H9 (cell line): ENCODE data around the gene GIT2. TPM values are rescaled to one million over a fixed set of nuclear protein-coding genes. Genes with fewer than 3 reads are reported as not detected.

ENCODE experiments used
- DNase-seq: peaks from one replicate; pipeline ENCODE4 v3.0.0-alpha.2; 2017
- H2AFZ ChIP-seq: one replicate; pipeline ENCODE4 v1.6.1; 2013; ENCODE audit warnings: mild to moderate bottlenecking, low read length, control low read depth, moderate library complexity
- H2AK5ac ChIP-seq: 2 replicates; pipeline ENCODE4 v1.6.1; 2013; ENCODE audit warnings: low read length, control low read depth, mixed read lengths; ENCODE audit not compliant: insufficient read length
- H2BK120ac ChIP-seq: one replicate; pipeline ENCODE4 v1.6.1; 2013; ENCODE audit warnings: low read depth, mild to moderate bottlenecking, low read length, control low read depth, inconsistent platforms; ENCODE audit not compliant: poor library complexity, severe bottlenecking
- H2BK12ac ChIP-seq: 2 replicates; pipeline ENCODE4 v1.6.1; 2013; ENCODE audit warnings: low read length, control low read depth, mixed read lengths, low read depth; ENCODE audit not compliant: insufficient read length
- H2BK15ac ChIP-seq: 2 replicates; pipeline ENCODE4 v1.6.1; 2013; ENCODE audit warnings: low read depth, low read length, control low read depth
- H2BK20ac ChIP-seq: one replicate; pipeline ENCODE4 v1.6.1; 2013; ENCODE audit warnings: low read depth, mild to moderate bottlenecking, low read length, control low read depth, inconsistent platforms; ENCODE audit not compliant: poor library complexity, severe bottlenecking
- H2BK5ac ChIP-seq: 2 replicates; pipeline ENCODE4 v1.6.1; 2013; ENCODE audit warnings: low read length, control low read depth, mixed read lengths; ENCODE audit not compliant: insufficient read length
- H3K14ac ChIP-seq: 2 replicates; pipeline ENCODE4 v1.6.1; 2013; ENCODE audit warnings: low read length, control low read depth; ENCODE audit not compliant: insufficient read depth
- H3K18ac ChIP-seq: 2 replicates; pipeline ENCODE4 v1.6.1; 2013; ENCODE audit warnings: low read depth, mild to moderate bottlenecking, mixed read lengths, low read length, control low read depth; ENCODE audit not compliant: insufficient read length
- H3K23ac ChIP-seq: 2 replicates; pipeline ENCODE4 v1.6.1; 2013; ENCODE audit warnings: low read length, control low read depth, mixed read lengths, low read depth; ENCODE audit not compliant: insufficient read length
- H3K23me2 ChIP-seq: 2 replicates; pipeline ENCODE4 v1.6.1; 2013; ENCODE audit warnings: low read depth, mild to moderate bottlenecking, mixed read lengths, low read length, control low read depth; ENCODE audit not compliant: insufficient read length, poor library complexity, severe bottlenecking
- H3K27ac ChIP-seq: 2 replicates; pipeline ENCODE4 v1.5.1; 2013; ENCODE audit warnings: low read length, control low read depth, mixed read lengths, low read depth; ENCODE audit not compliant: insufficient read length
- H3K27me3 ChIP-seq: 2 replicates; pipeline ENCODE4 v1.6.1; 2013; ENCODE audit warnings: low read length, control low read depth, inconsistent platforms; ENCODE audit not compliant: insufficient read depth
- H3K4ac ChIP-seq: 2 replicates; pipeline ENCODE4 v1.6.1; 2013; ENCODE audit warnings: low read depth, mild to moderate bottlenecking, control low read depth, inconsistent platforms, low read length, moderate library complexity
- H3K4me1 ChIP-seq: 2 replicates; pipeline ENCODE4 v1.6.1; 2013; ENCODE audit warnings: low read length, control low read depth, inconsistent platforms; ENCODE audit not compliant: insufficient read depth
- H3K4me2 ChIP-seq: 2 replicates; pipeline ENCODE4 v1.6.1; 2013; ENCODE audit warnings: low read length, control low read depth, mixed read lengths; ENCODE audit not compliant: insufficient read length, insufficient read depth
- H3K56ac ChIP-seq: 2 replicates; pipeline ENCODE4 v1.6.1; 2013; ENCODE audit warnings: low read depth, mild to moderate bottlenecking, mixed read lengths, low read length, control low read depth; ENCODE audit not compliant: insufficient read length
- H3K79me1 ChIP-seq: 2 replicates; pipeline ENCODE4 v1.6.1; 2013; ENCODE audit warnings: low read depth, mild to moderate bottlenecking, moderate library complexity, low read length, control low read depth, inconsistent platforms; ENCODE audit not compliant: insufficient read depth, poor library complexity, severe bottlenecking
- H3K79me2 ChIP-seq: 2 replicates; pipeline ENCODE4 v1.6.1; 2013; ENCODE audit warnings: low read length, control low read depth, inconsistent platforms; ENCODE audit not compliant: insufficient read depth
- H3K9ac ChIP-seq: 2 replicates; pipeline ENCODE4 v1.6.1; 2013; ENCODE audit warnings: low read length, control low read depth, mixed read lengths; ENCODE audit not compliant: insufficient read length; ENCODE audit errors: extremely low read depth
- H3K9me3 ChIP-seq: one replicate; pipeline ENCODE4 v1.6.1; 2013; ENCODE audit warnings: low read depth, low read length, inconsistent platforms; ENCODE audit not compliant: control insufficient read depth
- H3T11ph ChIP-seq: one replicate; pipeline ENCODE4 v1.6.1; 2013; ENCODE audit warnings: mild to moderate bottlenecking, low read length, control low read depth, inconsistent platforms
- H4K20me1 ChIP-seq: one replicate; pipeline ENCODE4 v1.6.1; 2013; ENCODE audit not compliant: control insufficient read depth, insufficient read length, insufficient read depth
- H4K5ac ChIP-seq: 2 replicates; pipeline ENCODE4 v1.6.1; 2013; ENCODE audit warnings: low read depth, mild to moderate bottlenecking, mixed read lengths, low read length, control low read depth; ENCODE audit not compliant: insufficient read length
- H4K8ac ChIP-seq: replicated peaks from 2 replicates; pipeline ENCODE4 v1.6.1; 2013; ENCODE audit warnings: low read length, control low read depth, mixed read lengths, low read depth; ENCODE audit not compliant: insufficient read length
- H4K91ac ChIP-seq: 2 replicates; pipeline ENCODE4 v1.6.1; 2013; ENCODE audit warnings: low read depth, mild to moderate bottlenecking, moderate library complexity, mixed read lengths, low read length, control low read depth; ENCODE audit not compliant: insufficient read length
- H3K27ac Mint-ChIP-seq, 3 experiments: 2 replicates in 2 of 3; 3 replicates in 1 of 3; pipeline ENCODE4 v1.8.0; 2020 to 2021; ENCODE audit warnings: mixed read lengths in 3 of 3, mild to moderate bottlenecking in 1 of 3, moderate library complexity in 1 of 3
- H3K27me3 Mint-ChIP-seq: 2 replicates; pipeline ENCODE4 v1.8.0; 2021; ENCODE audit warnings: low read depth, mild to moderate bottlenecking, moderate library complexity, mixed read lengths
- H3K36me3 Mint-ChIP-seq, 3 experiments: 2 replicates in 2 of 3; 3 replicates in 1 of 3; pipeline ENCODE4 v1.8.0; 2020 to 2021; ENCODE audit warnings: low read depth in 3 of 3, mixed read lengths in 3 of 3; ENCODE audit not compliant: insufficient read depth in 1 of 3
- H3K4me1 Mint-ChIP-seq, 2 experiments: 2 replicates each; pipeline ENCODE4 v1.8.0; 2020; ENCODE audit warnings: mixed read lengths in 2 of 2
- H3K4me3 Mint-ChIP-seq, 2 experiments: 2 replicates in 1 of 2; 3 replicates in 1 of 2; pipeline ENCODE4 v1.8.0; 2020 to 2021; ENCODE audit warnings: mild to moderate bottlenecking in 2 of 2, mixed read lengths in 2 of 2, moderate library complexity in 1 of 2
- H3K9me3 Mint-ChIP-seq, 2 experiments: 2 replicates in 1 of 2; 3 replicates in 1 of 2; pipeline ENCODE4 v1.8.0; 2020; ENCODE audit warnings: mild to moderate bottlenecking in 2 of 2, mixed read lengths in 2 of 2, moderate library complexity in 1 of 2
- WGBS: extraction: QIAGEN DNeasy Blood & Tissue Kit; methylation state at CpG from one replicate; pipeline ENCODE4 v1.1.7; 2013; ENCODE audit warnings: missing lambda C conversion rate, low lambda C conversion rate, mixed read lengths; ENCODE audit not compliant: insufficient read length; ENCODE audit errors: extremely low coverage; 5-methylcytosine and 5-hydroxymethylcytosine counted together
- total RNA-seq: library from RNA; stranded (reverse); gene quantifications from 2 replicates; pipeline ENCODE4 v1.2.1, GENCODE V29; 2021
- TF ChIP-seq, protein P1 (sequence below): fragments of 200-600 bp; sonication (generic); conservative IDR thresholded peaks from 3 replicates; pipeline ENCODE4 v1.8.0; 2021; ENCODE audit warnings: antibody characterized with exemption, mild to moderate bottlenecking

Gene GIT2
- total RNA-seq, 1 experiment from 2014 or later, result 27.0 TPM

DNA sequence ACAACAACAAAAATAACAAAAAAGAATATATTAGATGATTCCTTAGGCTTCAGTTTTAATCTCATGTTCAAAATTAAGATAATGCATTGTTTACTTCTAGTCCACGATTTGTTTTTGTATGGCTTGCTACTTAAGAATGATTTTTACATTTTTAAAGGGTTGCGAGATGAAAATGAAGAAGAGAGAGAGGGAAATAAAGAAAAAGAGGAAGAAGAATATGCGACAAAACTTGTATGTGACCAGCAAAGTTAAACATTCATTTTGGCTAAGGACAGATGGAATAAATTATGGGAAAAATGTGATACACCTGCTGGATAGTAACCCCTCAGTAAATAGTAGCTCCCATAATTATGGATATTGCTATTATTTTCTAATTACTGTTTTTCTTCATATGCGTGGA lies 1.2 kb upstream of the GIT2 start:
- Histone ChIP-seq H2BK5ac (no peak overlapping the region), H3K23ac (no peak overlapping the region), H4K5ac (no peak overlapping the region), H3K23me2 (peaks cover 16% of the 10 kb centered on the region), H2BK15ac (no peak overlapping the region), H3T11ph (no peak overlapping the region), H3K79me2 (no peaks in the 10 kb centered on the region), H2BK120ac (no peak overlapping the region), H3K9me3 (no peaks in the 10 kb centered on the region), H3K4me1 (peaks cover 2% of the 10 kb centered on the region; the same call in 1 of the 2 replicates), H2BK12ac (no peak overlapping the region), H3K9ac (no peak overlapping the region), H4K91ac (no peak overlapping the region), H4K8ac (no peak overlapping the region), H4K20me1 (peaks cover 3% of the 10 kb centered on the region), H2AFZ (no peak overlapping the region), H2BK20ac (no peak overlapping the region), H3K27me3 (no peaks in the 10 kb centered on the region), H3K4me2 (no peak overlapping the region), H3K4ac (no peak overlapping the region), H2AK5ac (no peak overlapping the region), H3K79me1 (no peaks in the 10 kb centered on the region), H3K56ac (no peak overlapping the region), H3K14ac (no peak overlapping the region), H3K27ac (no peak overlapping the region), H3K18ac (no peak overlapping the region)
- Mint-ChIP-seq H3K9me3 (no peaks in the 10 kb centered on the region), H3K27me3 (peaks cover 12% of the 10 kb centered on the region), H3K4me3 (no peak overlapping the region; a peak in 1 of 5 replicates), H3K4me1 (peaks cover 27 to 30% of the 10 kb centered on the region in 2 experiments), H3K27ac (no peak overlapping the region), H3K36me3 (no peaks in the 10 kb centered on the region; a peak in 1 of 7 replicates)
- WGBS, result 100% methylated on average over 2 of the region's 4 CpGs
- no peak for DNase-seq
- TF ChIP-seq, protein P1, sequence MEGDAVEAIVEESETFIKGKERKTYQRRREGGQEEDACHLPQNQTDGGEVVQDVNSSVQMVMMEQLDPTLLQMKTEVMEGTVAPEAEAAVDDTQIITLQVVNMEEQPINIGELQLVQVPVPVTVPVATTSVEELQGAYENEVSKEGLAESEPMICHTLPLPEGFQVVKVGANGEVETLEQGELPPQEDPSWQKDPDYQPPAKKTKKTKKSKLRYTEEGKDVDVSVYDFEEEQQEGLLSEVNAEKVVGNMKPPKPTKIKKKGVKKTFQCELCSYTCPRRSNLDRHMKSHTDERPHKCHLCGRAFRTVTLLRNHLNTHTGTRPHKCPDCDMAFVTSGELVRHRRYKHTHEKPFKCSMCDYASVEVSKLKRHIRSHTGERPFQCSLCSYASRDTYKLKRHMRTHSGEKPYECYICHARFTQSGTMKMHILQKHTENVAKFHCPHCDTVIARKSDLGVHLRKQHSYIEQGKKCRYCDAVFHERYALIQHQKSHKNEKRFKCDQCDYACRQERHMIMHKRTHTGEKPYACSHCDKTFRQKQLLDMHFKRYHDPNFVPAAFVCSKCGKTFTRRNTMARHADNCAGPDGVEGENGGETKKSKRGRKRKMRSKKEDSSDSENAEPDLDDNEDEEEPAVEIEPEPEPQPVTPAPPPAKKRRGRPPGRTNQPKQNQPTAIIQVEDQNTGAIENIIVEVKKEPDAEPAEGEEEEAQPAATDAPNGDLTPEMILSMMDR, result no peak
